GM18870 (cell line): ENCODE results near the gene NAT9.

Source experiments
- ATAC-seq: cut with Tn5 transposase; IDR thresholded peaks from one replicate; pipeline ENCODE4 v1.9.1; 2021; ENCODE audit warnings: moderate library complexity; ENCODE audit not compliant: unreplicated experiment

NAT9 gene

DNA sequence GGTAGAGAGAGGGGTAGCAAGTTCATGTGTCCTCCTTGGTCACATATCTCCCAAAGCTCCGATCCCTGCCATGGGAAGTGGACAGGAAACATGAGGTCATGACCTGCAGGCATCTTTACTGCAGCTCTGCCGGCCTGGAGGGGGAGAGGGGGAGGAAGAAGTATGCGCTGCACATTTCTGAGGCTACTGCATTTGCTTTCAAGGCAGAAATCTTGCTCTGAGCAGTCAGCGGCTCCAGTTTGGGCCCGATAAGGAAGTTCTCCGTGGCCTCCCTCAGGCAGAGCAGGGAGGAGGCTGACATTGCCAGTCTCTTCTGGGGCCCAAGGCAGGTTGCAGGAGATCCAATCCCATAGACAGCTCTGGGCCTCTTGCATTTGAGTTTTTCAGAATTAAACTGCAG is 29.2 kb downstream of the NAT9 start:
- ATAC-seq, result no peak

DNA sequence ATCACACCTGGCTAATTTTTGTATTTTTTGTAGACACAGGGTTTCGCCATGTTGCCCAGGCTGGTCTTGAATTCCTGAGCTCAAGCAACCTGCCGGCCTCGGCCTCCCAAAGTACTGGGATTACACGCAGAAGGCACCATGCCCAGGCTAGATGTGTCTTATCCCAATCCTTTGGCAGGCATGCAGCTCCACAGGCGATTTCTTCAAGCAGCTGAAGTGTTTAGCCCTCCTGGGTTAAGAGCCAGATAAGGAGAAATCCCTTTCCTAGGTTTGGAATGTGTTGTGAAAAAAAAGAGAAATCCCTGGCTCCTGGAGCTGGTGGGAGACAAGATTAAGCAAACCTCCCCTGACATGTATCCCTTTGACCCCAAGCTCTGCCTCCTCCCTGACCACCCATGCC is 29.8 kb downstream of the NAT9 start:
- no peak for ATAC-seq

DNA sequence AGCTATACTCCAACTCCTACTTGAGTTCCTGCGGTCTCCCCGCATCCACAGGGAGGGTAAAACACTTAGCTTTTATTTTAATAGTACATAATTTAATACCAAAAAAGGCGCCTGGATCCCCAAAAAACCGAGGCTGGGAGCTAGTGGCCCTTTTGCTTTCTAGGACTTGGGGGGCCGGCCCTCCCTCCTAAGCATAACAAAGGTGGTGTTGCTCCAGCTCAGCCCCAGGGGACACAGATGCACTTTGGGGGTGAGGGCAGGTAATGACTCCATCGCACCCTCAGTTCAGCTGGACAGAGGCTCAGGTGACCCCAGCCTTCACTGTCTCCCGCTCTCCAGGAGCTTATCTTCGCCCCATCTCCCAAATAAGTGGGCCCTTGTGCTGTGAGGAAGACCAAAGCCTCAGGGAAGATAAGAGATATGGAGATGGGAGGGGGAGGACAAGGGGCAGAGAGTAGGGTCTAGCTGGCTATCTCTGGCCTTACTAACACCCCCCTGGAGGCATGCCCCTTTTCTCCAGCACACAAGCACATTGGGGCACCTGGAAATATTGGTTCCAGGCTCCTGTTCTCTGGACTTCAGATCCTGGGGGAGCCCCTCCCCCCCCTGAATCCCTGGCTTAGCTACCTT is 30.5 kb downstream of the NAT9 start:
- no peak for ATAC-seq

DNA sequence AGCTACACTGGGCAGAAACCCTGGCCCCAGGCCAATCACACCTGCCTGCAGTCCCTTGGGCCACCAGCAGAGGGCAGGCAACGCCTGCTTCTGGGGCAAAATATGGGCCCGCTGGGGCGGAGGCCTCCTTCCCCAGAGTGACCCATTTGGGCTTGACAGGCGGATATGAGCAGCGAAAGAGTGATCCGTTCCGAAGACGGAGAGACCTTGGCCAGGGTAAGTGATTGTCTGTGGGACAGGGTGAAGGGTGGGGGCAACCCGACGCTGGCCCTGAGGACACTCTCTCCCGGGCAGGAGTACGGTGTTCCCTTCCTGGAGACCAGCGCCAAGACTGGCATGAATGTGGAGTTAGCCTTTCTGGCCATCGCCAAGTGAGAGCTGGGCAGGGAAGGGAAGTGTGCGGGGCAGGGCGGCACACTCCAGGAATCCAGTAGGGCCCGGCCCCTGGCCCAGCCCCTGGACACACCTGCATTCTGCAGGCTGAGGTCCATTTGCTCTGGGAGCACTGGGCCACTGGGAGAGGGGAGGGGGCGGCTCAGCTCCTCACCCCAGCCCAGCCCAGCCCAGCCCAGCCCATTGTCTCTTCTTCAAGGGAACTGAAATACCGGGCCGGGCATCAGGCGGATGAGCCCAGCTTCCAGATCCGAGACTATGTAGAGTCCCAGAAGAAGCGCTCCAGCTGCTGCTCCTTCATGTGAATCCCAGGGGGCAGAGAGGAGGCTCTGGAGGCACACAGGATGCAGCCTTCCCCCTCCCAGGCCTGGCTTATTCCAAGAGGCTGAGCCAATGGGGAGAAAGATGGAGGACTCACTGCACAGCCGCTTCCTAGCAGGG is 31.2 kb downstream of the NAT9 start:
- ATAC-seq, result no peak

DNA sequence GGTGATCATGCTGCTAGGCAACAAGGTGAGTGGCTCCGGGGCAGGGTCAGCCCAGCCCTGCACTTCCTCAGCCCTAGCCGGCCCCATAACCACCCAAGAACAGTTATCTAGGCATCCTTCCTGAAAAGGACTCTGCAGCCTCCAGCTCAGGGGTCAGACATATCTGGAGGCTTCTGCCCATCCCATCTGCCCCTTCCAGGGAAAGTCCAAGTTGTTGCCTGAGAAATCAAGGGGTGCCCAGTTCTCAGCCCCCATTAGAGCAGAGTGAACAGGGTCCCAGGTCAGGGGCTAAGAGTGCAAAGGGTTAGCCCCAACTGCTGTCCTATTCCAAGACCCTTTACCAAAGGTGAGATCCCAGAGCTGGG is 31.8 kb downstream of the NAT9 start:
- no peak for ATAC-seq

DNA sequence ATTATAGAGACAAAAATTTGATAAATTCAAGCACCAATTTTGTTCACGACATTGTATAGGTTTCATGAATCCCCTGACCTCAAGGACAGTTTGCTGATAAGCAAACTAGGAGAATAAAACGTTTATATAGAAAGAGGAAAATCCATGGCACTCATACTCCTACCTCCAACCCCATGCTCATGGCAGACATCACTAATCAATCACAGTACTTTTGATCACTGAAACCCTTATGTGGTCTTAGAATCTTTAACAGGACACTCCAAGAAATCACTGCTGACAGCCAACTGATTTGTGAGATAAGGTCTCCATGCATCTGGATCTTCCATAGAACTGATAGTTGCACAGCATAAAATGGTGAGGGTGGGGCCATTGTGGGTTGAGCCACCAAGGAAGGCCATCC is 32.4 kb downstream of the NAT9 start:
- no peak for ATAC-seq

DNA sequence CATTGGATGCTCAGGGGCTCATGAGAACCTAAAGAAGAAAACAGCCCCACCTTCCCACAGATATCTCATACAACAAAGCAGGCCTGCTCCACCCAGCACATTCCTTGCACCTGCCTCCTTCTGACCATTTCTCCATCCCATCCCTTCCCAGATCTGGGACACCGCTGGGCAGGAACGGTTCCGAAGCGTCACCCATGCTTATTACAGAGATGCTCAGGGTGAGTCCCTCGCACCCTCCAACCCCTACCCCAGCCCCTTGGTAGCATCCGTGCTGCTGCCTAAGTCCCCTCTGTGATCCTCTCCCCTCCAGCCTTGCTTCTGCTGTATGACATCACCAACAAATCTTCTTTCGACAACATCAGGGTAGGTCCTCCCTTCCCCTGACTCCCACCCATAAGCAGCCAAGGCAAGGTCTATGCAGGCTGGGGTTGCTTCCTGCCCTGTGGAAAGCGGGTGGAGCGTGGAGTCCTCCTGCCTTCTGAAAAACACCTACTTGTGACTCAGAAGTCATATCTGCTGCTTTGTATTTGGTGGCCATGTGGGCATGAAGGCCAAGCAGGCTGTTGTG is 33.1 kb downstream of the NAT9 start:
- ATAC-seq, result no peak

DNA sequence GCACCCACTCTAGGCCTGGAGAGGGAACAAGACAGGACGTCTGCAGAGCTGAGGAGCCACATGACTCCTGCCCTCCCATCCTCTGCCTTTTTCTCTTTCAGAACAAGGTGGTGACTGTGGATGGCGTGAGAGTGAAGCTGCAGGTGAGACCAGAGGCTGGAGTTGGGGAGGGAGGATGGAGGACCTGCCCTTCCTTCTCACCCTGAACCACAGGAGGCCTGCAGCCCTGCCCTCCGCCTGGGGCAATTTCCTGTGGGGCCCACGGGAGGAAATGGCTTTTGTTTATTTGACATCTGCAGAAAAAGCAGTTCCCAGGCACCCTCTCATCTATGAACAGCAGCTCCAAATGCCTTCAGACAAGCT is 34.0 kb downstream of the NAT9 start:
- ATAC-seq, result no peak

DNA sequence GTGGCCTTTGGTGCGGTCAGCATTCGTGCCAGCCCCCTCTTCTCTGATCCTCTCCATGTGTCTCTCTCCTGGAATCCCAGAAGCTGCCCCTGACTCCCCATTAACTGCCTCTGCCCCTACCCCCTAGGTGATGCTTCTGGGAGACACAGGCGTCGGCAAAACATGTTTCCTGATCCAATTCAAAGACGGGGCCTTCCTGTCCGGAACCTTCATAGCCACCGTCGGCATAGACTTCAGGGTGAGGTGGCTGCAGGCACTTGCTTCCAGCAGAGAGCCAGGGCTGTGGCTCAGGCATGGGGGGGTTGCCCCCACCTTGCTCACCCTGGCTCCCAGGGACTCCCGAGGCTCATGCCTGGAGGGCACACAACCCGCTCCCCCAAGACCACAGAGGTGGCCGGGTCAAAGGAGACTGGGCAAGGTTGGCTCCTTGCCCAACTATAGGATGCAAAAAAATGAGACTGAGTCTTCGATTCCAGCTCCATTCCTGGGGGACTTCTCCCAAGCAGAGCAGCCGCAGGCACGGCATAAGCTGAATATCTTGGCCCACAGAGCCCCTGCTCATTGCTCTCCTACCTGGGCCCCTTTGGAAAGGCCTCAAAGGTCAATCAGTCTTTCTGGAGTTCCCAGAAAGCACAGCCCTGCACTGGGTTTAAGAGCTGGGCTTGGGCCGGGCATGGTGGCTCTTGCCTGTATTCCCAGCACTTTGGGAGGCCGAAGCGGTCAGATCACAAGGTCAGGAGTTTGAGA is 35.3 kb downstream of the NAT9 start:
- no peak for ATAC-seq

DNA sequence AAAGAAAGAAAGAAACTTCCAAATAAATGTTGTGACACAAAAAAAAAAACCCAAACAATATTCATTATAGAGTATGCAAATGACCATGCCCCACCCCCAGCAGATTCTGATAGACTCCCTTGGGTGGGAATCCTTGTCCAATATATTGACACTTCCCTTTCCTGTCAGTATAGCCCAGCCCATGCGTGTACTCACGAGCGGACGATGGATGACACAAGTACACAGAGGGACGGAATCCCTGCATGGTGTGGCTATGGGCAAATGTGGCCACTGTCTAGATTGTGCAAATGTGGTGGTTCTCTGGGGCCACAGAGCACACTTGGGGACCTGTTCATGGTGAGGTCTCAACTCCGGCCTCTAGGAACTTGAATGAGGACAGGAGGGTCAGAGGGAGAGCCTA is 36.0 kb downstream of the NAT9 start:
- ATAC-seq, result no peak

DNA sequence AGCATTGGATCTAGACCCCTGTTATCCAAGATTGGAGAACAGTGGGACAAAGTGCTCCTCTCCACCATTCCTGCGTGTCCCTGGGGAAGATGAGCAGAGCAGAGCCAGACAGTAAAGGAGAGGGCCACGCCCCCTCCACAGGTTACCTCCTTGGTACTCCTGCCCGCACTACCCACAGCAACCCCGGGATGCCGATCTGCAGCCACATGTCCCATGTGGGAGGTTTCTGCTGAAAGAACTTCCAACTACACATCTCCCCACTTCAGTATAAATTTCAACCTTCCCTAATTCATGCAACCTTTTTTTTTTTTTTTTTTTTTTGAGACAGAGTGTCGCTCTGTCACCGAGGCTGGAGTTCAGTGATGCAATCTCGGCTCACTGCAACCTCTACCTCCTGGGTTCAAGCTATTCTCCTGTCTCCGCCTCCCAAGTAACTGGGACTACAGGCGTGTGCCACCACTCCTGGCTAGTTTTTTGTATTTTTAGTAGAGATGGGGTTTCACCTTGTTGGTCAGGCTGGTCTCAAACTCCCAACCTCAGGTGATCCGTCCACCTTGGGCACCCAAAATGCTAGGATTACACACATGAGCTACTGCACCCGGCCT is 36.8 kb downstream of the NAT9 start:
- ATAC-seq, result no peak

DNA sequence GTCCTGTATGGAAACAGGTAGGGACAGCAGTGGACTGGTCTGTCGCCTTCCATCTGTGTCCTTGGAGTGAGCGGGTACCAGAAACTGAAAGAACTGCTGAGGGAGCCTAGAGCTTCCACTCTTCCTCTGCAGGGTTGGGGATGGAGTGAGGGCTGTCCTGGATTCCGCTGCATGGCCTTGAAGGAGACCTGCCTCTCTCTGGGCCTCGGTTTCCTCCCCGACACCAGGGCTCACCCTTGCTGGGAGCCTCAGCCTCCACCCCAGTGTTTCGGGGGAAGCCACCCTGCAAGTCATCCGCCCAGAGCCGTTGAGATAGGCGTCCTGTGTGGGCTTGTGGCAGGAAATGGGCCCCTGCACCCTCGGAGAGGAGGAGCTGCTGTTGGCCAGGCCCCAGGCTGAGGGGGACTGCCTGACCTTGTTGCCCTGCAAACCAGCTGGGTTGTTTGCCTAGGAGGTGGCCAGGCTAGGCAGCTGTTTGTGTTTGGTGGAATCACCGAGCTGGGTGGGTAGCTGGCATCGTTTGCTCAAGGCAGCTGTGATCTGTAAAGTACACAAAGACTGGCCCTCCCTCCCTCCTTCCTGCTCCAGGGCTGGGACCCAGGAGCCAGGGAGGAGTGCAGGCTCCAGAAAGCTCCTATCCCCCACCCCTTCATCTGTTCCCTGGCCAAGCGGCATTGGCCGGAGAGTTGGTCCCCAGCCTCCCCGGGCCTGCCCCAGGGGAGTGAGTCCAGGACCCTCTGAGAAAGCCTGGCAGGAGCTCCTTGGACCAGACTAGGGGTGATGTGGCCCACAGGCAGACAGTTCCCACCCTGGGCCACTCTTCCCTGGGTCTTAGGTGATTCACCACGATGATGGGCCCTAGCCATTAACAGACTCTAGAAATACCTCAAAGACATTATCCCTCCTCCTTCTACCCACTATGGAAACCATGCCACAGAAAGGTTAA is 37.8 kb downstream of the NAT9 start:
- ATAC-seq, result no peak

DNA sequence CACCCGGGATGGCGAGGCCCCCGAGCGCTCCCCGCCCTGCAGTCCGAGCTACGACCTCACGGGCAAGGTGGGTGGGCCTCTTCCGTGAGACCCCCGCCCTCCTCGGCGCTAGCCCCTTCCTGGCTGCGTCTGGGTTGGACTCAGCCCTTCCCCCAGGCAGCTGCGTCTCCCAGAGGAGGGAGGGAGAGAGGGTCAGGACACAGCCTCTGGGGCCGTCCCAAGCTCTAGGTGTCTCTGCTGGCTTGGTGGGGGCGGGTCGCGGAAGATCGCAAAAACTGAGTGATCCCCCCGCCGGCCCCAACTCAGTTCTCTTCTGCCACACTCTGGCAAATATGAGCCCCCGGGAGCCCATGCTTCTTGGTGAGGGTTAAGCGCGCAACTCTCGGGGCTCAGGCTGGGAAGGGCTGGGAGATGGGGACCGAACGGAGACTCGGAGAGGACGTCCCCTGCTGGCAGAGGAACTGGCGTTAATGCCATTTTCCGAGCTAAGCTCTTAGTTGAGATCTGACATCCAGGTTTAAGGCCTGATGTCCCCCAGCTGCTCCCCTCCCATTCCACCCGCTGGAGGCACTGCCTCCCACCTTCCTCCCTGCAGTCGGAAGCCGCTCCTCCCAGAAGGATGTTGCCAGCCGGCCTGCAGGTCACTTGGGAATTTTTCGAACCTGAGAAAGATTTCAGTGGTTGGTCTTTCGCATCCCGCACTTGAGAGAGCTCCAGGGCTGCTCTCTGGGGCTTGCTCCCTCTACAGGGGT is 38.7 kb downstream of the NAT9 start:
- ATAC-seq, result no peak

DNA sequence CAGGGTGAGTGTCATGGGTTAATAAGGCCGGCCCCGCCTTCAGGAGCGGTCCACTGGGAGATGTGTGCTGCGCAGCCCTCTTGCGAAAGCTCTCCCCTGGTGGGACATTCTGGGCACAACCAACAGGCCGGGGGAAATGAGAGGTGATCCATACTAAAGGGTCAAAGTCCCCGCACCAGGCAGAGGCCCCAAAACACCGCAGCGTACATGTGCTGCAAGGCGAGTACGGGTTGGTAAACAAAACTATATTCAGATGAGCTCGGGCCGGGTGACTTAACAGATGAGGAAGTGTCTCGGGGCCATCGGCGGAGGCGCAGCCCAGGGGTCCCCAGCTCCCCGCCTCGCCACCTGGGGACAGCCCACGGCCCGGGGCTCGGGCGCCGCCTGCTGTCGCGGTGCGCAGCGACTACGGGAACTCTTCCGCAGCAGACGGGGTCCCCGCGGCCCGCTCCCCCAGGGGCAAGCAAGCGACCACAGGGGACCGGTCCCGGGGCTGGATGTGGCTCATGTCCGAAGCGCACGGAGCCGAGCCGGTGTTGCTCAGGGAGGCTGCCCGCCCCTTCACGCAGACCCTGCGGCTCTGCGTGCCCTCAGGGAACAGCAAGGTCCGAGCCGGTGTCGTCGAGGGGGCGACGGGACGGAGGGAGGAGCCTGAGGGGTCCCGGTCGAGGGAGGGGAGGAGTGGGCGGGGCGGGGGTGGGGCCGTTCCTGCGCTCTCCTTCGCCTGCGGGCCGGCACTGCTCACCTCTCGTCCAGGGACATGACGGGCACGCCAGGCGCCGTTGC is 39.4 kb downstream of the NAT9 start, which contains the start of gene RAB37:
Gene RAB37, plus strand, starts transcription at position 744 of the 786 bp plus-strand sequence. Its CDS starts 17 bp downstream, at position 761.
- no peak for ATAC-seq

DNA sequence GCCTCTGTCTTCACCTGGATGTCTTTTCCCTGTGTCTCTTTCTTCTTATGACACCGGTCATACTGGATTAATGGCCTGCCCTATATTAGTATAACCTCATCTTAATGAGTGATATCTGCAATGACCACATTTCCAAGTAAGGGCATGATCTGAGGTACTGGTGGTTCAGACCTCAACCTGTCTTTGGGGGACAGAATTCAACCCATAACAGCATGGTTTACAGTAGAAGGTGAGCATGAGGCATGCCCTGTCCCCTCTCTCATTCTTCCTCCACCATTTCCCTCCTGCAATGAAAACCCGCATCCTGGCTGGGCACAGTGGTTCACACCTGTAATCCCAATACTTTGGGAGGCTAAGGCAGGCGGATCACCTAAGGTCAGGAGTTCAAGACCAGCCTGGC is 41.9 kb downstream of the NAT9 start:
- no peak for ATAC-seq

DNA sequence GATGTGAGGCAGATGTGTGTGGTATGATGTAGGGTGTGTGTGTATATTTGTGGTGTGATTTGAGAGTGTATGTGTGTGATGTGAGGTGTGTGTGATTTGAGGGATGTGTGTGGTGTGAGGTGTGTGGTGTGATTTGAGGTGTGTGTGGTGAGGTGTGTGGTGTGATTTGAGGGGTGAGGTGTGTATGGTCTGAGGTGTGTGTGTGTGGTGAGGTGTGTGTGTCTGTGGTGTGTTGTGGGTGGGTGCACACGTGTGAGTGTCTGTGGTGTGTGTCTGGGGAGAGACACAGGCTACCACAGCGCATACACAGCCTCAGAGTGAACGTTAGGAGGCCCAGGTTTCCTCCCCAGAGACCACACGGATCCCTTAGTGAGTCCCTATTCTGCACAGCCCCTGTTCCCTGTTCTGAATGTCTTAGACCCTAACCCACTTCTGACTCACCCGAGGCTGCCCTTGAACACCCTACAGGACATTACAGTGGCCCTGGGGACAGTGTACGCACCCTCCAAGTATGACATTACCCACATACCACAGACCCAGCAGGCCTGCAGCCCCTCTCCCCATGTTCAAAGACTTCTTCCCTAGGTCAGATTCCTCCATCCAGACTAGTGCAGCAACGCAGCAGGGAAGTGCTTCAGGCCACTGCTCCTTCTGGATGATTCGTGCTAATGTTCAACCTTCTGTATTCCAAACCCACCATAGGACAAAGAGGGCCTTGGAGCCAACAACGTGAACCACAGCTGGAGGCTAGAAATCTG is 42.6 kb downstream of the NAT9 start:
- ATAC-seq, result no peak

DNA sequence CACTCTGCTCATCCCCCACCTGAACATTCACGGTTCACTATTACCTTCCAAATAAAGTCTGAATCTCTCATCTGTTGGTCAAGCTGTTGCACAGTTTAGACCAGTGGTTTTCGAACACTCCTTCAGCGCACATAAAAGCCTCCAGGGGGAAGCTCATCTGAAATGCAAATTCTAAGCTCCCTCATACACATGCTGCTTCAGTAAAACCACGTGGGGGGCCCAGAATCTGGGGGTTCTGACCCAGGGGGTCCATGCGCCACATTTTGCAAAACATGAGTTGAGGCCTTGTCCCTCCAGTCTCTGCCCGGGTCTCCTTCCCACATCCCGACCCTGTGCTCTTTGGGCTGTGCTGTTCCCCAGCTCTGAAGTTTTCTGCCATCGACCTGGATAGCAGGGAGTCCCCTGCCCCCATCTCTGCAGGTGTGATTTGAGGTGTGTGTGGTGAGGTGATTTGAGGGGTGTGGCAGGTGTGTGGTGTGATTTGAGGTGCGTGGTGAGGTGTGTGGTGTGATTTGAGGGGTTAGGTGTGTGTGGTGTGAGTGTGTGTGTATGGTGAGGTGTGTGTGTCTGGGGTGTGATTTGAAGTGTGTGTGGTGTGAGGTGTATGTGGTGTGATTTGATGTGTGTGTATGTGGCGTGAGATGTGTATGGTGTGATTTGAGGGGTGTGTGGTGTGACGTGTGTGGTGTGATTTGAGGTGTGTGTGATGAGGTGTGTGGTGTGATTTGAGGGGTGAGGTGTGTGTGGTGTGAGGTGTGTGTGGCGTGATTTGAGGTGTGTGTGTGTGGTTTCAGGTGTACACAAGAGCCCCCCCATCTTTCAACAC is 43.9 kb downstream of the NAT9 start:
- no peak for ATAC-seq
